ENCODE data around the gene TNFAIP1.

GRCh38 chr17:28331891-28332420 is 3.6 kb upstream of the TNFAIP1 start:
- TF ChIP-seq CTCF (IDR thresholded peaks at IDR 0.05), result no peak
- no peak for TF ChIP-seq ZFX (IDR thresholded peaks at IDR 0.05; ENCODE audit: borderline replicate concordance)
